Smooth muscle cell (in vitro differentiated cells): ENCODE data around the gene TMEM62. TPM values are rescaled to one million over a fixed set of nuclear protein-coding genes. Genes with fewer than 3 reads are reported as not detected.
A peak's percentile ranks its signal among the peaks of the same experiment; 100 is the strongest.
"Not testable (repeated sequence)": the region's sequence is repeated elsewhere in the genome, so short reads cannot be mapped to it uniquely, and the experiment has no call there.

Experiments used
- DNase-seq: peaks from one replicate; lab custom pipeline; 2025; ENCODE audit not compliant: unreplicated experiment; lab: John Stamatoyannopoulos, UW
- H2AFZ ChIP-seq: fragments of 200-600 bp; sonication (generic); 2 replicates; pipeline ENCODE4 v1.6.0; 2016; ENCODE audit warnings: antibody characterized with exemption, low read depth, mild to moderate bottlenecking
- H3F3A ChIP-seq: fragments of 200-600 bp; sonication (generic); 2 replicates; pipeline ENCODE4 v1.6.0; 2017; ENCODE audit warnings: antibody characterized with exemption, low read depth
- H3K27ac ChIP-seq: fragments of 200-600 bp; sonication (generic); 2 replicates; pipeline ENCODE4 v1.5.1; 2016; ENCODE audit warnings: low read depth, mild to moderate bottlenecking
- H3K27me3 ChIP-seq: fragments of 200-600 bp; sonication (generic); 2 replicates; pipeline ENCODE4 v1.6.1; 2016; ENCODE audit warnings: low read depth, mild to moderate bottlenecking
- H3K36me3 ChIP-seq: fragments of 200-600 bp; sonication (generic); 2 replicates; pipeline ENCODE4 v1.5.1; 2016; ENCODE audit warnings: low read depth
- H3K4me1 ChIP-seq: fragments of 200-600 bp; sonication (generic); 2 replicates; pipeline ENCODE4 v1.5.1; 2016; ENCODE audit warnings: low read depth
- H3K4me2 ChIP-seq: fragments of 200-600 bp; sonication (generic); 2 replicates; pipeline ENCODE4 v1.6.0; 2016; ENCODE audit warnings: mild to moderate bottlenecking
- H3K4me3 ChIP-seq: fragments of 200-600 bp; sonication (generic); 2 replicates; pipeline ENCODE4 v1.5.1; 2016; ENCODE audit warnings: mild to moderate bottlenecking
- H3K79me2 ChIP-seq: fragments of 200-600 bp; sonication (generic); 2 replicates; pipeline ENCODE4 v1.6.0; 2016; ENCODE audit warnings: low read depth, mild to moderate bottlenecking
- H3K9ac ChIP-seq: fragments of 200-600 bp; sonication (generic); 2 replicates; pipeline ENCODE4 v1.6.0; 2016; ENCODE audit warnings: low read depth
- H3K9me3 ChIP-seq: fragments of 200-600 bp; sonication (generic); replicated peaks from 2 replicates; pipeline ENCODE4 v1.5.1; 2016; ENCODE audit warnings: low read depth
- H4K20me1 ChIP-seq: fragments of 200-600 bp; sonication (generic); 2 replicates; pipeline ENCODE4 v1.6.0; 2016; ENCODE audit warnings: low read depth
- CTCF ChIP-seq: fragments of 200-600 bp; sonication (generic); IDR thresholded peaks from 2 replicates; pipeline ENCODE4 v1.5.1; 2017; ENCODE audit warnings: borderline replicate concordance, mild to moderate bottlenecking, antibody characterized with exemption; ENCODE audit not compliant: insufficient read depth, poor library complexity, severe bottlenecking
- WGBS: methylation state at CpG from one replicate; pipeline ENCODE4 v1.1.7; 2016; ENCODE audit warnings: low lambda C conversion rate; 5-methylcytosine and 5-hydroxymethylcytosine counted together
- polyA plus RNA-seq: library from polyadenylated mRNA; unstranded; fragments of >200 nt; fragmentation: Nextera tagmentation; extraction: Ambion mirVana; gene quantifications from 2 replicates; pipeline ENCODE4 v1.2.1, GENCODE V29; 2016
- total RNA-seq: library from RNA; depleted of rRNA; stranded (reverse); fragments of >200 nt; gene quantifications from 2 replicates; pipeline ENCODE4 v1.2.3, GENCODE V29; 2014

TMEM62 gene
- total and polyA plus RNA-seq, 2 experiments from 2014 or later: 3.1 to 12.0 TPM

GRCh38 chr15:43221422-43221821 lies 88.0 kb downstream of the TMEM62 start:
- no peak for DNase-seq
- H3K9me3 ChIP-seq: no peaks in the 10 kb centered on the region
- no peaks in the 10 kb centered on the region for H3K79me2 ChIP-seq
- H3K4me1 ChIP-seq: peaks cover 4% of the 10 kb centered on the region
- H3K9ac ChIP-seq: no peak overlapping the region
- no peak overlapping the region for H3K4me3 ChIP-seq
- no peaks in the 10 kb centered on the region for H4K20me1 ChIP-seq
- H3K36me3 ChIP-seq: no peaks in the 10 kb centered on the region
- H3K27me3 ChIP-seq: peaks cover 3% of the 10 kb centered on the region
- TF ChIP-seq CTCF: no peak
- 88% methylated on average over 1 of the region's 1 CpG for WGBS
- H2AFZ ChIP-seq: no peak overlapping the region
- H3K27ac ChIP-seq: no peak overlapping the region
- no peak overlapping the region for H3K4me2 ChIP-seq
- H3F3A ChIP-seq: no peaks in the 10 kb centered on the region

- H3K9me3 ChIP-seq: no peaks in the 10 kb centered on the region
- WGBS: 50% methylated on average over 16 of the region's 16 CpGs
- no peaks in the 10 kb centered on the region for H4K20me1 ChIP-seq
- H3F3A ChIP-seq: no peaks in the 10 kb centered on the region
- peaks cover 3% of the 10 kb centered on the region for H3K27me3 ChIP-seq
- no peaks in the 10 kb centered on the region for H3K79me2 ChIP-seq
- H3K9ac ChIP-seq: no peak overlapping the region
- peak; percentile 67 for TF ChIP-seq CTCF
- H3K4me2 ChIP-seq: no peak overlapping the region
- no peaks in the 10 kb centered on the region for H3K36me3 ChIP-seq
- no peak overlapping the region for H3K4me3 ChIP-seq
- DNase-seq: no peak
- H2AFZ ChIP-seq: no peak overlapping the region
- no peak overlapping the region for H3K27ac ChIP-seq
- H3K4me1 ChIP-seq: no peaks in the 10 kb centered on the region
Observed at GRCh38 chr15:43225201-43225949, 92.0 kb downstream of the TMEM62 start.

- WGBS: 94% methylated on average over 12 of the region's 12 CpGs
- not testable (repeated sequence) for H3K9ac ChIP-seq
Observed at GRCh38 chr15:43225950-43226255, 92.5 kb downstream of the TMEM62 start.

GRCh38 chr15:43226436-43227305 lies 93.3 kb downstream of the TMEM62 start:
- no peak for DNase-seq
- TF ChIP-seq CTCF: no peak

More at GRCh38 chr15:43225950-43226255, 92.5 kb downstream of the TMEM62 start:
- not testable (repeated sequence) for H2AFZ ChIP-seq, H3K4me2 ChIP-seq, H3K9me3 ChIP-seq, H3F3A ChIP-seq, DNase-seq, H3K27ac ChIP-seq, H3K36me3 ChIP-seq, H3K4me3 ChIP-seq, H3K79me2 ChIP-seq, H4K20me1 ChIP-seq, H3K4me1 ChIP-seq, H3K27me3 ChIP-seq

More at GRCh38 chr15:43226436-43227305, 93.3 kb downstream of the TMEM62 start:
- Histone ChIP-seq H3K4me2 (no peak overlapping the region), H3K36me3 (no peaks in the 10 kb centered on the region), H3K9me3 (no peaks in the 10 kb centered on the region), H2AFZ (no peak overlapping the region), H3K27ac (no peak overlapping the region), H3K27me3 (peaks cover 3% of the 10 kb centered on the region), H3K4me1 (no peaks in the 10 kb centered on the region), H3K9ac (no peak overlapping the region), H3K79me2 (no peaks in the 10 kb centered on the region), H4K20me1 (no peaks in the 10 kb centered on the region), H3K4me3 (no peak overlapping the region), H3F3A (no peaks in the 10 kb centered on the region)
- 96% methylated on average over 40 of the region's 57 CpGs for WGBS
